ENCODE measurements around the gene TRIM69.
"Not testable (repeated sequence)": the region's sequence is repeated elsewhere in the genome, so short reads cannot be mapped to it uniquely, and the experiment has no call there.

TRIM69 gene

GRCh38 chr15:44765036-44765435, 28.7 kb downstream of the TRIM69 start:
- H3K9ac ChIP-seq (ENCODE audit: low read length) = no peak overlapping the region
- H3K36me3 ChIP-seq (ENCODE audit: control insufficient read depth, insufficient read depth, low read length) = no peaks in the 10 kb centered on the region
- no peaks in the 10 kb centered on the region for H3K4me1 ChIP-seq (ENCODE audit: control insufficient read depth, insufficient read depth, low read length)
- H3K27ac ChIP-seq (ENCODE audit: low read depth, low read length) = no peak overlapping the region
- H3K27me3 ChIP-seq (ENCODE audit: control insufficient read depth, insufficient read depth, low read length) = no peaks in the 10 kb centered on the region
- peaks cover 2% of the 10 kb centered on the region; the same call in 1 of the 2 replicates for H3K9me3 ChIP-seq (ENCODE audit: control insufficient read depth, insufficient read depth, low read depth, low read length)
- H3K4me3 ChIP-seq (ENCODE audit: low read depth, low read length) = no peak overlapping the region

GRCh38 chr15:44769521-44769920, 33.2 kb downstream of the TRIM69 start:
- no peaks in the 10 kb centered on the region for H3K36me3 ChIP-seq (ENCODE audit: control insufficient read depth, insufficient read depth, low read length)
- H3K9me3 ChIP-seq (ENCODE audit: control insufficient read depth, insufficient read depth, low read depth, low read length) = peaks cover 12% of the 10 kb centered on the region
- no peak overlapping the region for H3K4me3 ChIP-seq (ENCODE audit: low read depth, low read length)
- H3K4me1 ChIP-seq (ENCODE audit: control insufficient read depth, insufficient read depth, low read length) = no peaks in the 10 kb centered on the region
- H3K27me3 ChIP-seq (ENCODE audit: control insufficient read depth, insufficient read depth, low read length) = no peaks in the 10 kb centered on the region
- H3K27ac ChIP-seq (ENCODE audit: low read depth, low read length) = no peak overlapping the region
- no peak overlapping the region for H3K9ac ChIP-seq (ENCODE audit: low read length)

DNA sequence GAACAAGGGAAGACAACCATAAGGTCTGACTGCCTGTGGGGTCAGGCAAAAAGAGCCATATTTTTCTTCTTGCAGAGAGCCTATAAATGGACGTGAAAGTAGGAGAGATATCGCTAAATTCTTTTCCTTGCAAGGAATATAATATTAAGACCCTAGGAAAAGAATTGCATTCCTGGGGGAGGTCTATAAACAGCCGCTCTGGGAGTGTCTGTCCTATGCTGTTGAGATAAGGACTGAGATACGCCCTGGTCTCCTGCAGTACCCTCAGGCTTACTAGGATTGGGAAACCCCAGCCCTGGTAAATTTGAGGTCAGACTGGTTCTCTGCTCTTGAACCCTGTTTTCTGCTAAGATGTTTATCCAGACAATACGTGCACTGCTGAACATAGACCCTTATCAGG, 34.4 kb downstream of the TRIM69 start:
- H3K36me3 ChIP-seq (ENCODE audit: control insufficient read depth, insufficient read depth, low read length); H3K27me3 ChIP-seq (ENCODE audit: control insufficient read depth, insufficient read depth, low read length); H3K27ac ChIP-seq (ENCODE audit: low read depth, low read length); H3K4me1 ChIP-seq (ENCODE audit: control insufficient read depth, insufficient read depth, low read length); H3K4me3 ChIP-seq (ENCODE audit: low read depth, low read length); H3K9ac ChIP-seq (ENCODE audit: low read length): not testable (repeated sequence)
- peaks cover 12% of the 10 kb centered on the region for H3K9me3 ChIP-seq (ENCODE audit: control insufficient read depth, insufficient read depth, low read depth, low read length)

- Histone ChIP-seq H3K9me3 (ENCODE audit: control insufficient read depth, insufficient read depth, low read depth, low read length) (peaks cover 6% of the 10 kb centered on the region; the same call in 1 of the 2 replicates), H3K36me3 (ENCODE audit: control insufficient read depth, insufficient read depth, low read length) (no peaks in the 10 kb centered on the region), H3K9ac (ENCODE audit: low read length) (no peak overlapping the region), H3K4me1 (ENCODE audit: control insufficient read depth, insufficient read depth, low read length) (0 out of 2 replicates have a peak, but pooled peaks cover 3% of the 10 kb centered on the region), H3K27me3 (ENCODE audit: control insufficient read depth, insufficient read depth, low read length) (no peaks in the 10 kb centered on the region), H3K4me3 (ENCODE audit: low read depth, low read length) (no peak overlapping the region), H3K27ac (ENCODE audit: low read depth, low read length) (no peak overlapping the region)
Observed at GRCh38 chr15:44775953-44776352, 39.6 kb downstream of the TRIM69 start.

- Histone ChIP-seq H3K4me1 (ENCODE audit: control insufficient read depth, insufficient read depth, low read length) (peaks cover 9% of the 10 kb centered on the region), H3K9ac (ENCODE audit: low read length) (no peak overlapping the region), H3K27ac (ENCODE audit: low read depth, low read length) (no peak overlapping the region), H3K9me3 (ENCODE audit: control insufficient read depth, insufficient read depth, low read depth, low read length) (no peaks in the 10 kb centered on the region), H3K4me3 (ENCODE audit: low read depth, low read length) (no peak overlapping the region), H3K27me3 (ENCODE audit: control insufficient read depth, insufficient read depth, low read length) (no peaks in the 10 kb centered on the region), H3K36me3 (ENCODE audit: control insufficient read depth, insufficient read depth, low read length) (no peaks in the 10 kb centered on the region)
Observed at GRCh38 chr15:44779761-44780160, 43.4 kb downstream of the TRIM69 start.

DNA sequence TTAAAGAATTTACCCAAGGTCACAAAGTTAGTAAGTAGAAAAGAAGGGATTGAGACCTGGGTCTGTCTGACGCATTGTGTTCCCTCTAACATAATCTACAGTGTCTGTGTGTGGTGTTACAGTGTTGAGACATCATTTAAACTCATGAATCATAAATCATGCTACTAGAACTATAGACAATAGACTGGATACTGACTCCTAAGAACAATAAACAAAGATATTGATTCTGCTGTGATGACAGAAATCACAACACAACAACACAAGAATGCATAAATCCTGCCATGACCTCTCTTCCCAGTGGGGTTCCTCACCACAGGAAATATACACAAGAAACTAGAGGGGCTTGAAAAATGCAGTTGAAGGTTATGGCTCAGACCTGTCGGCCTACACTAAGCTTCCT, 44.3 kb downstream of the TRIM69 start:
- no peaks in the 10 kb centered on the region for H3K9me3 ChIP-seq (ENCODE audit: control insufficient read depth, insufficient read depth, low read depth, low read length)

DNA sequence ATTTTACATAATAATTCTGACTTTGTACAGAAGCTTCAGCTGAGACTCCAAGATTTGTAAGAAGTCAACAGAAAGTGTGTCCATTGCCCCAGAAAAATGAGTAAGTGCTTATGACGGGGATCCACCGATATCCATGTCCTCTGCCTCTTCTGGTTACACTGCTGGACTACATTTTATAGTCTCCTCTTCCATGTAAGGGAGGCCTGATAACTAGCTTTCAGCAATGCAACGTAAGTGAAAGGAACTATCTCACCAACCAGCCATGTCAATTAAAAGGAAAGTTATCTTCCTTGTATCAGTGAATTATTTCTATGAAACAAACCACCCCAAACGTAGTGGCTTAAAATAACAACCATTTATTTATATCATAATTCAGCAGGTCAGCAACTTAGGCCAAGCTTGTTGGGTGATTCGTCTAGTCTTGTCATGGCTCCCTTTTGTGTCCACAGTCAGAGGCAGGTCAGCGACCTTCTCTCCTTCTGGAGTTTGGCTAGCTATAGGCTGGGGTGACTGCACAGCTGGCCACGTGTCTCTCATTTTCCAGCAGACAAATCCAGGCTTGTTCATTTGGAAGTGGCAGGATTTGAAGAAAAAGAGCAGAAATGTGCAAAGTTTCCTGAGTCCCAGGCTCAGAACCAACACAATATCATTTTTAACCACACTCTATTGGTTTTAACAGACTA, 44.9 kb downstream of the TRIM69 start:
- H3K4me1 ChIP-seq (ENCODE audit: control insufficient read depth, insufficient read depth, low read length) = peaks cover 9% of the 10 kb centered on the region
- no peaks in the 10 kb centered on the region for H3K36me3 ChIP-seq (ENCODE audit: control insufficient read depth, insufficient read depth, low read length)
- no peak overlapping the region for H3K9ac ChIP-seq (ENCODE audit: low read length)
- H3K27me3 ChIP-seq (ENCODE audit: control insufficient read depth, insufficient read depth, low read length) = no peaks in the 10 kb centered on the region
- no peak overlapping the region for H3K27ac ChIP-seq (ENCODE audit: low read depth, low read length)
- no peaks in the 10 kb centered on the region for H3K9me3 ChIP-seq (ENCODE audit: control insufficient read depth, insufficient read depth, low read depth, low read length)
- H3K4me3 ChIP-seq (ENCODE audit: low read depth, low read length) = no peak overlapping the region

More for the DNA sequence above, 44.3 kb downstream of the TRIM69 start:
- no peak overlapping the region for H3K9ac ChIP-seq (ENCODE audit: low read length)
- no peak overlapping the region for H3K27ac ChIP-seq (ENCODE audit: low read depth, low read length)
- no peaks in the 10 kb centered on the region for H3K27me3 ChIP-seq (ENCODE audit: control insufficient read depth, insufficient read depth, low read length)
- peaks cover 9% of the 10 kb centered on the region for H3K4me1 ChIP-seq (ENCODE audit: control insufficient read depth, insufficient read depth, low read length)
- no peak overlapping the region for H3K4me3 ChIP-seq (ENCODE audit: low read depth, low read length)
- no peaks in the 10 kb centered on the region for H3K36me3 ChIP-seq (ENCODE audit: control insufficient read depth, insufficient read depth, low read length)

DNA sequence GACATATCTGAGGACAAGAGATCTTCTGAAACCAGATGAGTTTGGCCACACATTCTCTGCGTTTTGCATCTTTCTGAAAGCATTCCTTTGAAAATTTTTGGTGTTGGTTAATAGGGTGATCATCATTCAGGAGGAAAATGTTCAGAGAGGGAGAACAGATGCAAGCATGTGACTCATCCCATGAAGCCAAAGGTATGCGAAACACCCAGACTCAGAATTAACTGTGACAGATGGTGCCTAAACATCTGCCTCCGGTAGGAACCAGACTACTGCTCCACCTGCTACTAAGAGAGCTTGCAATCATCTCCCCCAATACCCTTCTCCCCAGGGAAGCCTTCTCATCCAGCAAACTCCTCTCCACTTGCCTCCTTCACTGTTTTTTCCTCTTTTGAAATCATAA, 46.2 kb downstream of the TRIM69 start:
- no peak overlapping the region for H3K27ac ChIP-seq (ENCODE audit: low read depth, low read length)
- H3K4me3 ChIP-seq (ENCODE audit: low read depth, low read length) = no peak overlapping the region
- H3K27me3 ChIP-seq (ENCODE audit: control insufficient read depth, insufficient read depth, low read length) = peaks cover 3% of the 10 kb centered on the region; the same call in 1 of the 2 replicates
- H3K9me3 ChIP-seq (ENCODE audit: control insufficient read depth, insufficient read depth, low read depth, low read length) = no peaks in the 10 kb centered on the region
- no peaks in the 10 kb centered on the region for H3K36me3 ChIP-seq (ENCODE audit: control insufficient read depth, insufficient read depth, low read length)
- H3K4me1 ChIP-seq (ENCODE audit: control insufficient read depth, insufficient read depth, low read length) = peaks cover 9% of the 10 kb centered on the region
- H3K9ac ChIP-seq (ENCODE audit: low read length) = no peak overlapping the region

- not testable (repeated sequence) for H3K27me3 ChIP-seq (ENCODE audit: control insufficient read depth, insufficient read depth, low read length); H3K36me3 ChIP-seq (ENCODE audit: control insufficient read depth, insufficient read depth, low read length); H3K9ac ChIP-seq (ENCODE audit: low read length); H3K27ac ChIP-seq (ENCODE audit: low read depth, low read length); H3K4me1 ChIP-seq (ENCODE audit: control insufficient read depth, insufficient read depth, low read length); H3K9me3 ChIP-seq (ENCODE audit: control insufficient read depth, insufficient read depth, low read depth, low read length)
- H3K4me3 ChIP-seq (ENCODE audit: low read depth, low read length) = 0 out of 2 replicates have a peak overlapping the region, but pooled peaks have one; percentile 72
Observed at GRCh38 chr15:44784918-44785274, 48.6 kb downstream of the TRIM69 start.

DNA sequence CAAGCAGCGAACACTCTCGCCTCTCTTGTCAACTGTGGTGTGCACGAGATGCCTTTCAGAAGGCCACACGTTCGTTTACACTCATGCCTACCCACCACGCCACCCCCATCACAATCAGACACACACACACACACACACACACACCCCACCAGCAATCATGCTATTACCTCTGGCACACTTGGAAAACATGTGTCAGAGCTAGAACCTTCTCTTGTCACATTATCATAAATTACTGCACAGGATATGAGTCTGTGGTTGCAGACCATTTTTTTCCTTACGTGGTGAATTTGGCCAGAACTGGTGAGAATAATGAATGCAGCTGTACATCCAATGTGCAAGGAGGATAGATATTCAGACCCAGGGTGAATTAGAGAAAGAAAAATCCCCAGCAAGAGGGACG, 52.4 kb downstream of the TRIM69 start:
- Histone ChIP-seq H3K4me1 (ENCODE audit: control insufficient read depth, insufficient read depth, low read length) (peaks cover 3% of the 10 kb centered on the region), H3K27me3 (ENCODE audit: control insufficient read depth, insufficient read depth, low read length) (peaks cover 3% of the 10 kb centered on the region; the same call in 1 of the 2 replicates), H3K9me3 (ENCODE audit: control insufficient read depth, insufficient read depth, low read depth, low read length) (no peaks in the 10 kb centered on the region), H3K9ac (ENCODE audit: low read length) (no peak overlapping the region), H3K27ac (ENCODE audit: low read depth, low read length) (no peak overlapping the region), H3K4me3 (ENCODE audit: low read depth, low read length) (no peak overlapping the region), H3K36me3 (ENCODE audit: control insufficient read depth, insufficient read depth, low read length) (no peaks in the 10 kb centered on the region)

DNA sequence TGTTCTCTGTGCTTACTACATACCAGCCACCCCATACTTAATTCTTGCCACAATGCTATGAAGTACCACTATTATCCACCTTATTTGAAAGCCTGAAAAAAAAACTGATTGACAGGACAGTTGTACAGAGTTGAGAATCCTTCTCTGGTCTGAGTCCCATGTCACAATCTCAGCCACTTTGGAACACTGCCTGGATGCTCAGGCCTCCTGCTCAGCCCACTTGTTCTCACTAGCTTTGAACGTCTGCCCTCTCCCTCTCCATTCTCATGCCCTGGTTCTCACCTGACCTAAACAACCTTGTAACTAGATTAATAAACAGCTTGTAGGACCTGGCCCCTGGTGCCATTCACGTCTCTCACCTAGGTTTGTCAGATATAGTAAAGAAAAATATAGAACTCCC, 53.9 kb downstream of the TRIM69 start:
- H3K4me3 ChIP-seq (ENCODE audit: low read depth, low read length) = no peak overlapping the region
- H3K36me3 ChIP-seq (ENCODE audit: control insufficient read depth, insufficient read depth, low read length) = no peaks in the 10 kb centered on the region
- H3K4me1 ChIP-seq (ENCODE audit: control insufficient read depth, insufficient read depth, low read length) = no peaks in the 10 kb centered on the region
- H3K27ac ChIP-seq (ENCODE audit: low read depth, low read length) = no peak overlapping the region
- H3K27me3 ChIP-seq (ENCODE audit: control insufficient read depth, insufficient read depth, low read length) = peaks cover 3% of the 10 kb centered on the region; the same call in 1 of the 2 replicates
- no peak overlapping the region for H3K9ac ChIP-seq (ENCODE audit: low read length)
- no peaks in the 10 kb centered on the region for H3K9me3 ChIP-seq (ENCODE audit: control insufficient read depth, insufficient read depth, low read depth, low read length)

All from HUES6 (cell line).